Activated CD4-positive, alpha-beta T cell treated with anti-CD3 and anti-CD28 coated beads, Interleukin-2, amount 50 U/mL, for 24 hours (primary cell): Measurements from ENCODE around the gene PDGFRA.

Experiments used
- DNase-seq, 2 donors: peaks; one replicate each; pipeline ENCODE4 v3.0.0-alpha.2; 2020; ENCODE audit warnings: low read depth in 1 of 2, low spot score in 1 of 2

Gene PDGFRA

DNA sequence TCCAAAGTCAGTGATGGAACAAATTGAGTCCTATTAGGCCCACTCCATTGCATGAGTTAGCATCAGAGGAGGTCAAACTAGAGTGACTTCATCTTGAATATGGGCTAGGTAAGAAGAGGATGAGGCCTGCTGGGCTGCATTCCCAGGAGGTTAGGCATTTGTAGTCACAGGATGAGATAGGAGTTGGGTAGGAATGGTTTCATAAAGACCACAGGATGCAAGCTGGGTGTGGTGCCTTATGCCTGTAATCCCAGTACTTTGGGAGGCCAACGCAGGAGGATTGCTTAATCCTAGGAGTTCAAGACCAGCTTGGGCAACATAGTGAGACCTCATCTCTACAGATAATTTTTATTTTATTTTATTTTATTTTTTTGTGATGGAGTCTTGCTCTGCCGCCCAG, 26.8 kb downstream of the PDGFRA start:
- no peak for DNase-seq

DNA sequence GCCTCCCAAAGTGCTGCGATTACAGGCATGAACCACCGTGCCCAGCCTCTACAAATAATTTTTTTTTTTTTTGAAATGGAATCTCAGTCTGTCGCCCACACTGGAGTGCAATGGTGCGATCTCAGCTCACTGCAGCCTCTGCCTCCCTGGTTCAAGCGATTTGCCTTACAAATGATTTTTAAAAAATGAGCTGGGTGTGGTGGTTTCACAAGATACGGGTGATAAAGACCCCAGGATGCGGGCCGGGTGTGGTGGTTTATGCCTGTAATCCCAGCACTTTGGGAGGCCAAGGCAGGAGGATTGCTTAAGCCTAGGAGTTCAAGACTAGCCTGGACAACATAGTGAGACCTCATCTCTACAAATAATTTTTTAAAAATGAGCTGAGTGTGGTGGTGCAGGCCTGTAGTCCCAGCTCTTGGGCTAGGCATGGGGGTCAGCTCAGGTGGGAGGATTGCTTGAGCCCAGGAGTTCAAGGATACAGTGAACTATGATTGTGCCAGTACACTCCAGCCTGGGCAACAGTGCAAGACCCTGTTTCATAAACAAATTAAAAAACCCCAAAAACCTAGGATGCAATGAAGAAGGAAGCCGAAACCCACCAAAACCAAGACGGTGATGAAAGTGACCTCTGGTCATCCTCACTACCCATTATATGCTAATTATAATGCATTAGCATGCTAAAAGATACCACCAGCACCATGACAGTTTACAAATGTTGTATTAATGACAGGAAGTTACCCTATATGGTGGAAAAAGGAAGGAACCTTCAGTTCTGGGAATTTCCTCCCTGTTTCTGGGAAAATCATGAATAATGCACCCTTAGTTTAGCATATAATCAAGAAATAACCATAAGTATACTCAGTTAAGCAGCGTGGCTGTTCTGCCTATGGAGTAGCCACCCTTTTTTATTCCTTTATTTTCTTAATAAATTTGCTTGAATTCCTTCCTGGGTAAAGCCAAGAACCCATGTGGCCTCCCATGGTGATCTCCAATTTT, 27.7 kb downstream of the PDGFRA start:
- DNase-seq, result no peak

DNA sequence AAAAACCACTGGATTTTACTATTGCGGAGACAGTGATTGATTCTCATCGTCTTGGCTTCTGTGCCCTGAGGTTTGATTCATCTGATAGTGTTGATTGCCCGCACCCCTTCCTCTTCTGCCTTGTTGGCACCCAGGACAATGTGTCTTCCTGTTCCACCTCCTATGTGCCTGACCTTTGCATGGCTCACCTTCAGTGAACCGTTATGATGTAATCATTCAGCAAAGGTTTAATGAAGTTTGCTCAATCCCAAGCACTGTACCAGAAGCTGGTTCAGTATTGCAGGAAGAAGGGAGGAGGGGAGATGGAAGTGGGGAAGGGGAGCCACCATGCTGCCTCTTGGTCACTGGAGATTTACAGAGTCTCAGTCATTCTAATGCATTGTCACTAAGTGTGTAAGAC, 36.3 kb downstream of the PDGFRA start:
- no peak for DNase-seq

DNA sequence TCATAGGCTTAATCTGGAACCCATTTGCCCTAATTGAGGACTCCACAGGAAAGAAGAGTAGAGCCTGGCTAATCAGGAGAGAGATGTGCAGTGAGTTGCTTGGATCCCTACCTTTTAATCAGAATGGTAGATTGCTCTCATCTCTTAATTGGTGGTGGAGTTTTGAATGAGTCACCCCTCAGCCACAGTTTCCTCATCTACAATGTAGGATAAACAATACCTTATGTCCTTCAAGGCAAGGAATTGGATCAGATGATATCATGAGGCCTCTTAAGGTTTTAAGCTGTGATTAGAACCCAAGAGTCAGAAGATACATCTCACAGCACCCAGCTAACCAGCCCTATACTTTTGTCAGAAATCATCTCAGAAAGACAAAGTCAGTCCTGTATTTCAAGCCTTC, 39.1 kb downstream of the PDGFRA start:
- no peak for DNase-seq

DNA sequence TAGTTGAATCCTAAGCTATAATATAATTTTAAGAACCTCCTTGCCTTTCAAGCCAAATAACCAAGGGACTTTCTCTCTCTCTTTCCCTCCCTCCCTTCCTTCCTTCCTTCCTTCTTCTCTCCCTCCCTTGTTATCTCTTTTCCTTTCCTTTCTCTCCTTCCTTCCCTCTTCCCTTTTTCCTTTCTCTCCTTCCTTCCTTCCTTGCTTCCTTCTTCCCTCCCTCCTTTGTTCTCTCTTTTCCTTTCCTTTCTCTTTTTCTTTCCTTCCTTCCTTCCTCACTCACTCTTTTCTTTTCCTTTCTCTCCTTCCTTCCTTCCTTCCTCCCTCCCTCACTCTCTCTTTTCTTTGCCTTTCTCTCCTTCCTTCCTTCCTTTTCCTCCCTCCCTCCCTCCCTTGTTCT, 42.4 kb downstream of the PDGFRA start:
- no peak for DNase-seq

DNA sequence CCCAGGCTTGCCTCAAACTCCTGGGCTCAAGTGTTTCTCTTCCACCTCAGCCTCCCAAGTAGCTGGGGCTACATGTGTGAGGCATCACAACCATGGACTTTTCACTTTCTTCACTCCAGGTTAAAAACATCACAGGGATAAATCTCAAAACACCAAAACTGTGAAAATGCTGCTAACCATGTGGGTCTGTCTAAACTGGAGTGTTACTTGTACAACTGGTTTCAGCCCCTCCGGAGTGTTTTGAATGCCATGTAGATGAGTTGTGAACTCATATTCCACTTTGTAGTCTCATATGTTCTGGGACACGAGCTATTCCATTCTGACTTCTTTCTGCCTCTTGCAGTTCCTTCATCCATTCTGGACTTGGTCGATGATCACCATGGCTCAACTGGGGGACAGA, 43.0 kb downstream of the PDGFRA start:
- no peak for DNase-seq

DNA sequence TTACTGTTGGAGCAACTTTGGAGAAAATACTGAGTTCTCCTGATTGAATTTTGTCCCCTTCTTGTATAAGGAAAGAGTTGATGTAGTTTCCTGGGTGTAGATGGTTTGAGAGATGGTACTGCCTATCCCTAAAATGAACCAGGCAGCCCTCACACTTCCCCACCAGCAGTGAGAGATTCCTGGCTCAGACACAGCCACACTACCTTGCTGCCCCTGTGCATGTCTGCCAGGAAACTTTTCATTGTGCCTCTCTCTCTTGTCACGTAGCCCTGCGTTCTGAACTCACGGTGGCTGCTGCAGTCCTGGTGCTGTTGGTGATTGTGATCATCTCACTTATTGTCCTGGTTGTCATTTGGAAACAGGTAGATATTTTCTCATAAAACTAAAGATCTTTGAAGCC, 45.2 kb downstream of the PDGFRA start:
- DNase-seq, result no peak

DNA sequence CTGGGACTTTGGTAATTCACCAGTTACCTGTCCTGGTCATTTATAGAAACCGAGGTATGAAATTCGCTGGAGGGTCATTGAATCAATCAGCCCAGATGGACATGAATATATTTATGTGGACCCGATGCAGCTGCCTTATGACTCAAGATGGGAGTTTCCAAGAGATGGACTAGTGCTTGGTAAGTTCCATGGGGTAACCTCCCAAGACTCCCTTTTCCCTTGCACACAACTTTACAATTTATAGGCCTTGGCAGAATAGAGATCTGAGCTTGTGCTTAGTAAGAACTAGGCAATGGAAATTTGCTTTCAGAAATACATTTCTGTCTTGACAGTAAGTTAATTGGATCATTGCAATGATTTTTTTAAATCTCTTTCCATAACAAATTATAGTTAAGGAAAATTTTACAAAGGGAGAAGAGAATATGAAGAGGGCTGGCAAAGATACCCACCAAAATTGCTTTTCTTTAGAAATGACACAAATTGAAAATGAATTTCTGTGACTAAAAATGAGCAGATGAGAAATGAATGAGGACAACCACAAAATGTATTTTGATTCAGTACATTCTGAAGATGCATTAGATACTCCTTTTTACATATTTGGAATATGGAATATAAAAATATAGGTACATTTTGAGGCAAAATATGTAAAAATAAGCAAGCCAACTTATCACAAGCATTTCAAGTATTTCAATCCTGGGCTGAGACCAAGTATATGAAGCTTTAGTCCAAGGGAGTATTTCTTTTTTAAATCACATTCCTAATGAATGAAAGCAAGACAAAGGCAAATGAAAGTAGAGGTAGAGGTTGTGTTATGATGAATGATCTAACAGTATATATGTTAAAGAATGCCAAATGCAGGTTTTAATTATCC, 45.9 kb downstream of the PDGFRA start:
- DNase-seq, result no peak

DNA sequence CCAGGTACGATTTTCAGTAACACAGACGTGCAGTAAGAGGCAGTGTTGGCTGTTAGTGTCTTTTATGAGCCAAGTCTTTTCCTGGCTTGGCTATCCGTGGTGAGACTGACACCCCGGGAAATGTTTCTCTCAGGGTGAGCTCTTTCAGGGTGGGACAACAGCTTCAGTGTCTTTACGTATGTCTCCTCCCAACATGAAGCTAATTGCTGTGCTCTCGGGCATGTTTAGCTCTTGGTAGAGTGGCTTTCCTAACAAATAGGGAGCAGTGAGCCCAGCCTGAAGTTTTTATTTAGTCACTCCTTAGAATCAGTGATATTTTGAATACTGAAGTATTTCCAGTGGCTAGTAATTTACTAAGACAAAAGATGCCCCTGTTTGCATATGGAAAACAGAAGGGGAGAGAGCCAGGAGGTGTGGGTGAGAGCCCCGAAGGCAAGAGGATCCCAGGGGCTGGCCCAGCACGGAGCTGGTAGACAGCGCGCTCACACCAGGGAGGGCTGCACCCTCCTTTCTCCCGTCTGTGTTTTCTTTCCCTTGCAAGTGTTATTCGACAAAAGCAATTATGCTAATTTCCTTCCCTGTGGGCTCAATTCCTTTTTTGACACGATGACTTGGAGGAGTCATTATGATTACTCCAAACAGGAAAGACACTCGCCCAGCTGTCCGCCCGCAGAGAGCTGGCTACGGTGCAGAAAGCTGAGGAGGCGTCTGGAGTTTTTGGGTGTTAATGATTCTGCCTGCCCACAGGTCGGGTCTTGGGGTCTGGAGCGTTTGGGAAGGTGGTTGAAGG, 47.7 kb downstream of the PDGFRA start:
- DNase-seq, result no peak

DNA sequence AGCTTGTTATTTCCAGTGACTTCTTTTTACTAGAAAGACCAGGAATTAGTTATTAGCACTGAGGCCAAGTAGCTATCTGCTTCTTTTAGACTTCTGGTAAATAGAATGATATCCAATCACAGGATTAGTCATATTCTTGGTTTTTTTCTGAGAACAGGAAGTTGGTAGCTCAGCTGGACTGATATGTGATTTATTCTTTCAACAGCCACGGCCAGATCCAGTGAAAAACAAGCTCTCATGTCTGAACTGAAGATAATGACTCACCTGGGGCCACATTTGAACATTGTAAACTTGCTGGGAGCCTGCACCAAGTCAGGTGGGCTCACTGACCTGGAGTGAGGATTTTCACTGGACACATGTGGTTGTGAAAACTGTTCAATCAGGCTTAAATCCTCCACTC, 48.6 kb downstream of the PDGFRA start:
- no peak for DNase-seq

DNA sequence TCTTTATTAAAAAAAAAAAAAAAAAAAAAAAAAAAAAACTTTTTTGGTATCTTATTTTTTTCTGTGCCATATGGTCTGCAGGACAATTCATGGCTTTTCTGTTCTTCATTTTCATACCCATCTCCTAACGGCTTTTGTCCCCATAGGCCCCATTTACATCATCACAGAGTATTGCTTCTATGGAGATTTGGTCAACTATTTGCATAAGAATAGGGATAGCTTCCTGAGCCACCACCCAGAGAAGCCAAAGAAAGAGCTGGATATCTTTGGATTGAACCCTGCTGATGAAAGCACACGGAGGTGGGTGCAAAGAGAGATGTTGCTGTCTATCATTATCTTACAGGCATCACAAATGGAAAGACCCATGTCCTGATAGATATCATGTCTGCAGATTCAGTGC, 49.1 kb downstream of the PDGFRA start:
- DNase-seq, result no peak

DNA sequence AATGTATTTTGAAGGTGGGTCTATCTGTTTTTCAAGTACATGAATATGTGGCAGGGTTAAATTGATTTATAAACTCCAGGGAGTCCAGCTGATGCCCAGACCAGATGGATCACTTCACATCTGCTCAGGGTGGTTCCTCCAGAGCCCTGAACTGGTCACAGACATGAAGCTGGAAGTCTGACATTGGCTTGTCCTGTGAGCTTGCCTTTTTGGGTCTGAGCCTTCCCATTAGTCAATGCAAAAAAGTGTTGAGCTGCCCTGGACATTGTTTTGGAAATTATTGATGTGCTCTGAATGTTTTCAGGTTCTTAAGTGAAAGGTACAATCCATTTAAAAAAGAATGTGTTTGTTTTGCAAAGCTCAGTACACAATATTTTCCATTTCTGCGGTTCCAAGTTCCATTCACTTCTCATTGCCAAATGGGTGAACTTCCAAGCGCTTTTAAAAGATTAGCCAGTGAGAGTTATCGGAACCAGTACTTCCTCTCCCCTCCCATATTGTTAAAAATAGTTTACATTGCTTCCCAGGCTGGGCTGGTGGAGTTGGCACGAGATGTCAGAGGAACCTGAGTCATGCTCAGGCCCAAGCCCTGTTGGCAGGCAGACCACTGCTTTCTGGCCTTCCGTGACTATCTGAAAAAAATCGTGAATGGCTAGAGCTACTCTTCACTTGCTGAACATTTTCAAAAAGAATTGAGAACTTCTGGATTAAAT, 52.1 kb downstream of the PDGFRA start:
- DNase-seq, result no peak

DNA sequence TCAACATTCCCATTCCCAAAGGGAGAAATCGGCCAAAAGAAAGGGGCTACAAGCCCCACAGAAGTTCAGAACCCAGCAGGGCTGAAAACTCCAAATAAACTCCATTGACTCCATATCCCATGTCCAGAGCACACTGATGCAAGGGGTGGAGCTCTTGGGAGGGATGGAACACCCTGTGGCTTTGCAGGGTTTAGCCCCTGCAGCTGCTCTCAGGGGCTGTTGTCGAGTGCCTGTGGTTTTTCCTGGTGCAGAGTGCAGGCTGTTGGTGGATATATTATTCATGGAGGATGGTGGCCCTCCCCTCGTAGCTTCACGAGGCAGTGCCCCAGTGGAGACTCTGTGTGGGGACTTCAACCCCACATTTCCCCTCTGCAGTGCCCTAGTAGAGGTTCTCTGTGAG, 53.7 kb downstream of the PDGFRA start:
- DNase-seq, result no peak

DNA sequence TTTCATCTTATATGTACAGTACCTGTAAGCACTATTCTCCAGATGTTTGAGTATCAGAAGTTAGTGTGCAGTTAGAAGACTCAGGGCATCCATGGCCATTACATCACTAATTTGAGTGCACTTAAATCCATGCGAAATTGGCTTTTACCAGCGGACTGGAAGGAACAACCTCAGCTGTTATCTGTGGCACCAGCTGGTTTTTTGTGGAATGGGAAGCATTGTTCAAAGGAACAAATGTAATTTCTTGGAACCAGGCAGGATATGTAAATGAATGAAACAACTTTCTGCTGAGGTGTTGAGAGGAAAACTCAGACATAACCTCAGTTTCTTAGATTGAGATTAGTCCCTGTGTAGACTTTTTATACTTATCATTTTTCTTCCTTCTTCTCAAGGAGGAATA, 60.2 kb downstream of the PDGFRA start:
- no peak for DNase-seq

DNA sequence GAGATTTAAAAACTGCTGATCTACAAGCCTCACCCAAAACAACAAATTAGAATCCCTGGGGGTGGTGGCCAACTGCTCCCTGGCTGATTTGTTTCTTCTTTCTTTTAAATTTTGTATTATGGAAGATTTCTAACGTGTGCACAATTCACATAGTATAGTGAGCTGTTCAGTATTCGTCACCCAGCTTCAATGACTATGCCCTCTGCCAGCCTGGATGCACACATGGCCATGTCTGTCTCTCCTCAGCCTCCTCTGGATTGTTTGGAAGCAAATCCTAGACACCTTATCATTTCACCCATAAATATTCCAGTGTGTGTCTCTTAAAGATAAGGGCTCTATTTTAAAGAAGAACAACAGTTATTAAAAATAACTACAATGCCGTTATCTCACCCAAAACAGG, 61.9 kb downstream of the PDGFRA start:
- DNase-seq, result no peak

DNA sequence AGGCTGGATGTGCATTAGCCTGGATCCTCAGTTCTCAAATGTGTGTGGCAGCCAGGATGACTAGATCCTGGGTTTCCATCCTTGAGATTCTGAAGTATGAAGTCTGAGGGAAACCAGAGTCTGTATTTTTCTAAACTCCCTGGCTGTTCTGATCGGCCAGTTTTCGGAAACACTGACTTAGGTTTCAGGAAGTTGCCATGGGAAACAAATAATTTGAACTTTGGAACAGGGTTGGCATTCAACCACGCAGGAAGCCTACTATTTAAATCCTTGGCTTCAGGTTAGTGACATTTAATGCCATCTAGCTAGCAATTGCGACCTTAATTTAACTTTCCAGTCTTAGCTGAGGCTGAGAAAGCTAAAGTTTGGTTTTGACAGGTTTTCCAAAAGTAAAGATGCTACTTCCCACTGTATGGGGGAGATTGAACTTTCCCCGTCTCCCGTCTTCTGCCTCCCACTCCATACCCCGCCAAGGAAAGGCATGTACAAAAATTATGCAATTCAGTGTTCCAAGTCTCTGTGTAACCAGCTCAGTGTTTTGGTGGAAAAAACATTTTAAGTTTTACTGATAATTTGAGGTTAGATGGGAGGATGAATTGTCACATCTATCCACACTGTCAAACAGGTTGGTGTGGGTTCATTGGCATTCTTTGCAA, 67.6 kb downstream of the PDGFRA start:
- no peak for DNase-seq

DNA sequence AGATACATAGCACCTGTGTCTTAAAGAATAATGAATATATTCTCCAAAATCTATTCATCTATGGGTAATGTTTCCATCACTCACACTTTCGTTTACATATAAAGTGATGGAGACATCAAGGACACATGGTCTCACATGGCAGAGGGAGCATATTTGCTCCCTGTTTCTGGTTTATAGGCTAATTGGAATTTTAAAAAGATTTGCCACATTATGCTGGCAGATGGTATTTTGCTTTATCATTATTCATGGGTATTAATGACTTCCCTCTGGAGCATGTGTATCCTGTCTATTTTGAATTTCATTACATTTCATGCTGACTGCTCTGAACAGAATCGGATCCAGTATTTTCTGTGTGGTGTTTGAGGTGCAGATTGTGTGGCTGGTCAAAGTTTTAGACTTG, 79.0 kb downstream of the PDGFRA start:
- no peak for DNase-seq

DNA sequence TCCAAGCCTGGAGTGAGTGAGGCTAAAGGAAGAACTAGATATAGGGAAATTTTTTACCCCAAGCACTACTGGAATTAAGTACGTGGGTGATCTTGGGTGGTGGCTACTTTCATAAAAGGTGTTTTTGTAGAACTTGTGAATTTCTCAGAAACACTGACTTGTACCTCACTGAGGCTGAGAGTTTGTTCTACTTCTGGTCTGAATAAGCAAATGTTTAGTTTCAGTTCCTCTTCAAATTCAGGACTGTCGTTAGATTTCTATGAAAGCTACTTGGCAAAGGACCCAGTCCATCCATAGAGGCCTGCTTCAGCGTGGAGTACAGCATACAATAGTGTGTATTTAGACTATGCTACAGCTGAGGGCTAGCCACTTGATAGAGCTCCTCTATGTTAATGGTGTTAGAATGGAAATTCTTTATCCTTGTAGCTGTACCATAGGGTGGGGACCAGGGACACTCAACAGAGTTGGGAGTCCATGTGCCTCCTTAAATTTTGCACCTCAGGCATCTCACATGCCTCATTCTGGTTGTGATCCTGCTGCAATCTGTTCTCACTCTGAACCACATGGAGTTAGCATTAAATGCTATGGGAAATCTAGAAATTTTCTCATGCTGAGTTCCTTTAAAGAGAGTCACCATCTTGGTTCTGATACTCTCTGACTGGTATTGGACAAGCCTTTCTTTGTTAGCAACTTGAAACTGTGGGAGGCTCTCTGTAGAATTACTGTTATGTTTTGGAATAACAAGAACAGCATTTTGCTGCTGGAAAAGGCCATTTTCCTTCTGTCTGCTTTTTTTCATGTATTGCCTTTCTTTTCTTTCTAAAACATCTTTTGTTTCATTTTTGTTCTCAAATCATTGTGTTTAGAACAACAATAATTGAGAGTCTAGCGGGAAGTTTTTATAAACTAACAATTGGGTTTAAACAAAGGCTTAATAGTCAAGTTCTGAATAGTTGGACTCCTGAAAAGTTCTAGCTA, 86.8 kb downstream of the PDGFRA start:
- no peak for DNase-seq

DNA sequence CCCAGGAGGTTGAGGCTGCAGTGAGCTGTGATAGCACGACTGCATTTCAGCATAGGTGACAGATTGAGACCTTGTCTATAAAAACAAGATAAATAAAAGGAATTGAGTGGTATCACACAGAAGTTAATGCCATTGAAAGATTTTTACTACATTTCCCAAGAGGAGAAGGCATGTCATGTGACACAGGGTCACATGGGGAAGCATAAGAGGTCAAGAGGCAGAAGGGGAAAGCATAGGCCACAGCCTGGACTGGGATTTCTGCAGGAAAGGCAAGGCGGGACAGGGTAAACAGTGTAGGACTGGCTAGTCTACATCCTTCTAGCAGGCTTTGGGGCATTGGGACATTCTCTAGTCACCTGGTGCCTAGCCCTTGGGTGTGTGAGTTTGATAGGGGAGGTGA, 88.6 kb downstream of the PDGFRA start:
- no peak for DNase-seq
